Endothelial cell (in vitro differentiated cells): ENCODE data around the gene SYNJ2BP. TPM values are rescaled to one million over a fixed set of nuclear protein-coding genes. Genes with fewer than 3 reads are reported as not detected.

Experiments used
- DNase-seq: peaks from one replicate; pipeline ENCODE4 v3.0.0; 2021; ENCODE audit warnings: low spot score
- H3K27ac Mint-ChIP-seq: one replicate; pipeline ENCODE4 v1.8.0; 2021; ENCODE audit warnings: mixed read lengths, inconsistent platforms; ENCODE audit not compliant: unreplicated experiment
- H3K27me3 Mint-ChIP-seq: one replicate; pipeline ENCODE4 v1.8.0; 2021; ENCODE audit warnings: mild to moderate bottlenecking, moderate library complexity, mixed read lengths, inconsistent platforms; ENCODE audit not compliant: unreplicated experiment
- H3K36me3 Mint-ChIP-seq: one replicate; pipeline ENCODE4 v1.8.0; 2021; ENCODE audit warnings: mild to moderate bottlenecking, low read depth, mixed read lengths, inconsistent platforms; ENCODE audit not compliant: unreplicated experiment
- H3K4me1 Mint-ChIP-seq: one replicate; pipeline ENCODE4 v1.8.0; 2021; ENCODE audit warnings: mild to moderate bottlenecking, mixed read lengths, inconsistent platforms; ENCODE audit not compliant: unreplicated experiment
- H3K4me3 Mint-ChIP-seq: one replicate; pipeline ENCODE4 v1.8.0; 2021; ENCODE audit warnings: mild to moderate bottlenecking, mixed read lengths, inconsistent platforms; ENCODE audit not compliant: unreplicated experiment
- H3K9me3 Mint-ChIP-seq: one replicate; pipeline ENCODE4 v1.8.0; 2021; ENCODE audit warnings: mixed read lengths, inconsistent platforms; ENCODE audit not compliant: unreplicated experiment
- CTCF ChIP-seq: fragments of 200-600 bp; sonication (generic); IDR thresholded peaks from one replicate; pipeline ENCODE4 v1.5.0; 2021; ENCODE audit warnings: antibody characterized with exemption; ENCODE audit not compliant: unreplicated experiment
- long read RNA-seq: library from polyadenylated mRNA; unstranded; transcript quantifications from one replicate; pipeline ENCODE4 v2.0.0, GENCODE V29; 2020; ENCODE audit not compliant: unreplicated experiment
- total RNA-seq: library from RNA; stranded (reverse); fragmentation: NEBNext Ultra II Directional; extraction: Animal tissue kit (Norgen Biotek cat#: 25700); gene quantifications from one replicate; pipeline ENCODE4 v1.2.1, GENCODE V29; 2021; ENCODE audit not compliant: unreplicated experiment

The SYNJ2BP gene
- 24.2 TPM for total RNA-seq
- long read RNA-seq, full-length matches to known transcripts = 15 of 16 reads
- long read RNA-seq, partial matches to known transcripts = 0 of 16 reads
- long read RNA-seq, other reads (novel, unspliced or antisense) = 1 of 16 reads

DNA sequence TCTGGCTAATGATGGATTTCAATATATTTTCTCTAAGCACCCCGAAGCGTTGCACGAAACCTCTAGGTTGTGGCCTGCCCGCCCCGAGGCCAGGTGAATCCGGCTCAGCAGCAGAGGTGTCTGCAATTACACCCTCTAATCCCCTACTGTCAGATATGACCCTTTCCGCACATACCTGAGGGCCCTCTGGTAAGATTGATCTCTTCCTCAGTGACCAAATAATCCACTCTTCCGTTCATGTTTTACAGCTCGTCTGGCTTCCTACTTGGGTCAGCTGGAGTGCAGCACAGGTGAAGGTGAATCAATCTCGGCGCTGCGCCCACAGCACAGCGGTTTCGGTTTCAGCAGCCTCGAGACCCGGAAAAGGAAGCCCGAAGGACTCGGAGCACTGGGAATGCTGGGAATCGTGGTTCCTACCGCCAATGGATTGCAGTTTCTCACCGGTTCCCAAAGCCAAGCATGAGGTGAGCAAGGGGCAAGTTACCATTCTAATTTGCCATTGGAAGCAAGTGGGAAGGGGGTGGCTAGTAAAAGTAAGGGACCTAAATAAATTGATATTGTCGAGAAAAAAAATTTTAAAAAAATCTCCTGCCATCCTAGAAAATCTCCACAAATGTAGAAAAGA, at the start of gene SYNJ2BP:
TSS of gene SYNJ2BP (minus strand) at position 366 of the 625 bp plus-strand sequence. CDS start at position 239, 127 bp downstream.
- H3K36me3 Mint-ChIP-seq = no peaks in the 10 kb centered on the region
- peak; percentile 60 for DNase-seq
- peak within 1 kb of the TSS; percentile 94 for H3K27ac Mint-ChIP-seq
- TF ChIP-seq CTCF = no peak
- H3K4me3 Mint-ChIP-seq = peak within 1 kb of the TSS; percentile 99
- no peaks in the 10 kb centered on the region for H3K27me3 Mint-ChIP-seq
- H3K9me3 Mint-ChIP-seq = no peaks in the 10 kb centered on the region
- H3K4me1 Mint-ChIP-seq = peaks cover 11% of the 10 kb centered on the region

- Mint-ChIP-seq H3K27ac (no peak overlapping the region), H3K4me1 (no peaks in the 10 kb centered on the region)
Observed at GRCh38 chr14:70454731-70455130, 37.8 kb upstream of the SYNJ2BP start.

GRCh38 chr14:70451874-70452273, 35.0 kb upstream of the SYNJ2BP start, which contains the start of gene ADAM21:
Gene ADAM21, plus strand, starts transcription at chr14:70452174. Its CDS starts 5,326 bp downstream, at chr14:70457500.
- no peaks in the 10 kb centered on the region for H3K27me3 Mint-ChIP-seq
- H3K4me1 Mint-ChIP-seq = no peaks in the 10 kb centered on the region
- no peak within 1 kb of the TSS for H3K4me3 Mint-ChIP-seq
- H3K27ac Mint-ChIP-seq = no peak within 1 kb of the TSS
- TF ChIP-seq CTCF = no peak
- peaks cover 8% of the 10 kb centered on the region for H3K36me3 Mint-ChIP-seq
- DNase-seq = no peak
- no peaks in the 10 kb centered on the region for H3K9me3 Mint-ChIP-seq

More at GRCh38 chr14:70454731-70455130, 37.8 kb upstream of the SYNJ2BP start:
- Mint-ChIP-seq H3K4me3 (no peak overlapping the region), H3K9me3 (no peaks in the 10 kb centered on the region), H3K36me3 (no peaks in the 10 kb centered on the region), H3K27me3 (no peaks in the 10 kb centered on the region)
- DNase-seq = no peak
- TF ChIP-seq CTCF = no peak

DNA sequence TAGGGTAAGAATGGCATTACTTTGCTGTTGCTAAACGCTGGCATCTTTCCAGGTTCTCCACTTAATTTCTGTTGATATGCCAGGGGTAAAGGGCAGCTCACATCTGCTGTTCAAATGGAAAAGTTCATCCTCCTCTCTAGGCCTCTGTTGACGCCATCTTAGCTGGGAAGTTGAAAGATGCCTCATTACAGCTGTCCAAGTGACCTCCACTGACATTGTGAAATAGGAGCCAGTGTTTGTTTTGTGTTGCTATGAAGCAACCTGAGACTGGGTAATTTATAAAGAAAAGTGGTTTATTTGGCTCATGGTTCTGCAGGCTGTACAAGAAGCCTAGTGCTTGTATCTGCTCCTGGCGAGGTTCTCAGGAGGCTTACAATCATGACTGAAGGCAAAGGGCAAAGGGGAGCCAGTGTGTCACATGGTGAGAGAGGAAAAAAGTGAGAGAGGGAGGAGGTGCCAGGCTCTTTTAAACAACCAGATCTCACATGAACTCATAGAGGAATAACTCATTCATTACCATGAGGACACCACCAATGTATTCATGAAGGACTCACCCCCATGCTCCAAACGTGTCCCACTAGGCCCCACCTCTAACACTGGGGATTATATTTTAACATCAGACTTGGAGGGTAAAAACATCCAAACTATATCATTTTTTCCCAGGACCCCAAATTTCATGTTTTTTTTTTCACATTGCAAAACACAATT, 31.9 kb upstream of the SYNJ2BP start:
- TF ChIP-seq CTCF = no peak
- Mint-ChIP-seq H3K27ac (no peak overlapping the region), H3K36me3 (peaks cover 14% of the 10 kb centered on the region), H3K27me3 (peaks cover 2% of the 10 kb centered on the region), H3K9me3 (peaks cover 13% of the 10 kb centered on the region), H3K4me3 (no peak overlapping the region), H3K4me1 (no peaks in the 10 kb centered on the region)
- no peak for DNase-seq

DNA sequence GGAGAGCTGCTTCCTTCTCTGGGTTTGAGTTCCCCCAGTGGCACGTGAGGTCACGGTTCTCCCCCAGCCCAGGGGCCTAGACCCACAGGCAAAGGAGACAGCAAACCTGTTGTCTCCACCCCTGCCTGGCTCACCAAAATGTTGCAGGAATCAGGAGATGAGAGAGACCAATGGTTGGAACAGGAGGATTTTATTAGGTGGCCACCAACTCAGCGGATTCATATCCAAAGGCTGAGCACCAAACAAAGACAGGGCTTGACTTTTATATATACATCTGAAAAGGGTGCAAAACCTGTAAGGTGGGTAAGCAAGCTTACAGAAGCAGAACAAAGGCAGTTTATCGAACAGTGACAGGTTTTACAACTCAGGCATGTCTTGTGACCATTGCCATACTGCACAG, 25.9 kb upstream of the SYNJ2BP start:
- peak overlapping the region; percentile 42 for H3K4me3 Mint-ChIP-seq
- no peak for DNase-seq
- H3K4me1 Mint-ChIP-seq = peaks cover 3% of the 10 kb centered on the region
- no peak for TF ChIP-seq CTCF
- peaks cover 21% of the 10 kb centered on the region for H3K9me3 Mint-ChIP-seq
- H3K27me3 Mint-ChIP-seq = peaks cover 4% of the 10 kb centered on the region
- peaks cover 38% of the 10 kb centered on the region for H3K36me3 Mint-ChIP-seq
- H3K27ac Mint-ChIP-seq = no peak overlapping the region
